Tibial nerve (tissue), 3 donors: ENCODE data around the gene GPR153.

Experiments used
- POLR2A ChIP-seq, 2 donors: fragments of 450-650 bp; IDR thresholded peaks; one replicate each; pipeline ENCODE4 v1.6.1; 2017; ENCODE audit warnings: antibody characterized with exemption in 2 of 2, mild to moderate bottlenecking in 2 of 2, moderate library complexity in 2 of 2
- TF ChIP-seq, protein P1 (sequence below), 5 experiments: fragments of 200-600 bp in 3 of 5; fragments of 450-650 bp in 2 of 5; sonication (generic) in 3 of 5; IDR thresholded peaks; one replicate each; pipeline ENCODE4 v1.5.1; 2016 to 2019; ENCODE audit warnings: antibody characterized with exemption in 5 of 5, mild to moderate bottlenecking in 3 of 5, moderate library complexity in 2 of 5

DNA sequence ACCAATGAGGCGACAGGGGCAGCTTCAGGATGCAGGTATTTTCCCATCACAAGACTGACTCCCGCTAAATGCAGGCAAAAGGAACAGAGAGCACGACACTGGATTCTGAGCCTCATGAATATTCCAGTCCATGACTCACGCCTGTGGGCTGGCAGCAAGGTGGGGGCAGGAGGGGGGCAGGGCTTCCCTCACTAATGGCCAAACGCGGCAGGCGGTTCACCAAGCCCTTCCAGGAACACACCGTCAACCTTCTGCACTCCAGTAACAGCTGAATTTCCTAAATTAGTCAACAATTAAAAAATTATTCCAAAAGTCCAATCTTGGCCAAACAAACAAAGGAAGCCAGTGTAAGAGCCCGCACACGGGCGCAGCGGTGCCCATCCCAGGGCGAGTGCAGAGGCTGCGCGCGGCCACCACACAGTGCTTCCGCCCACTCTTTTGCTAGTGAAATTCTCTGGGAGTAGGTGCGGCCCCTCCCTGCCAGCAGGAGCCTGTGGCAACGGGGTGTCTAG is 12.5 kb upstream of the GPR153 start:
- TF ChIP-seq, protein P1, sequence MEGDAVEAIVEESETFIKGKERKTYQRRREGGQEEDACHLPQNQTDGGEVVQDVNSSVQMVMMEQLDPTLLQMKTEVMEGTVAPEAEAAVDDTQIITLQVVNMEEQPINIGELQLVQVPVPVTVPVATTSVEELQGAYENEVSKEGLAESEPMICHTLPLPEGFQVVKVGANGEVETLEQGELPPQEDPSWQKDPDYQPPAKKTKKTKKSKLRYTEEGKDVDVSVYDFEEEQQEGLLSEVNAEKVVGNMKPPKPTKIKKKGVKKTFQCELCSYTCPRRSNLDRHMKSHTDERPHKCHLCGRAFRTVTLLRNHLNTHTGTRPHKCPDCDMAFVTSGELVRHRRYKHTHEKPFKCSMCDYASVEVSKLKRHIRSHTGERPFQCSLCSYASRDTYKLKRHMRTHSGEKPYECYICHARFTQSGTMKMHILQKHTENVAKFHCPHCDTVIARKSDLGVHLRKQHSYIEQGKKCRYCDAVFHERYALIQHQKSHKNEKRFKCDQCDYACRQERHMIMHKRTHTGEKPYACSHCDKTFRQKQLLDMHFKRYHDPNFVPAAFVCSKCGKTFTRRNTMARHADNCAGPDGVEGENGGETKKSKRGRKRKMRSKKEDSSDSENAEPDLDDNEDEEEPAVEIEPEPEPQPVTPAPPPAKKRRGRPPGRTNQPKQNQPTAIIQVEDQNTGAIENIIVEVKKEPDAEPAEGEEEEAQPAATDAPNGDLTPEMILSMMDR (IDR thresholded peaks at IDR 0.05), result no peak
- TF ChIP-seq POLR2A (IDR thresholded peaks at IDR 0.05), result no peak
